ENCODE data around the gene NUP210L. TPM values are rescaled to one million over a fixed set of nuclear protein-coding genes. Genes with fewer than 3 reads are reported as not detected.

NUP210L gene
- total and polyA plus RNA-seq, 5 donors from 2014 or later, result 0.02 to 0.17 (median 0.10) TPM; not detected in 2

GRCh38 chr1:153968972-153969371 is 185.9 kb downstream of the NUP210L start:
- no peak overlapping the region for H3K4me3 ChIP-seq (ENCODE audit: low read depth, low read length)
- H3K9me3 ChIP-seq (ENCODE audit: control insufficient read depth in 2 of 2, low read length in 2 of 2), result no peaks in the 10 kb centered on the region
- H3K27ac ChIP-seq (ENCODE audit: insufficient read depth, low read length, poor library complexity, severe bottlenecking), result peak overlapping the region; percentile 89
- ATAC-seq (ENCODE audit: low read depth in 2 of 2), result no peak
- H3K4me3 Mint-ChIP-seq, result peak overlapping the region in 3 of 4 donors; percentile 42 to 64 (median 48)
- H3K27me3 ChIP-seq (ENCODE audit: control insufficient read depth, insufficient read depth, low read length), result no peaks in the 10 kb centered on the region
- peaks cover 8% of the 10 kb centered on the region for H3K36me3 ChIP-seq (ENCODE audit: control insufficient read depth, insufficient read depth, low read length)
- H3K27me3 Mint-ChIP-seq, result no peaks in the 10 kb centered on the region
- peaks cover 33% of the 10 kb centered on the region for H3K4me1 ChIP-seq (ENCODE audit: control insufficient read depth, insufficient read depth, low read length, poor library complexity, severe bottlenecking)
- DNase-seq, result no peak
- peaks cover 0 to 1% (median 0%) of the 10 kb centered on the region in 7 donors for H3K9me3 Mint-ChIP-seq
- H3K27ac Mint-ChIP-seq, result peak overlapping the region in 2 of 3 donors; percentile 72 to 77
- peaks cover 11% of the 10 kb centered on the region for H3K36me3 Mint-ChIP-seq
- peaks cover 16 to 48% (median 29%) of the 10 kb centered on the region in 4 donors for H3K4me1 Mint-ChIP-seq

GRCh38 chr1:153968408-153968807 is 186.5 kb downstream of the NUP210L start:
- DNase-seq (no peak), ATAC-seq (ENCODE audit: low read depth in 2 of 2) (no peak)
- no peaks in the 10 kb centered on the region for H3K27me3 ChIP-seq (ENCODE audit: control insufficient read depth, insufficient read depth, low read length)
- H3K36me3 Mint-ChIP-seq, result peaks cover 7% of the 10 kb centered on the region
- H3K27ac Mint-ChIP-seq, result peak overlapping the region; percentile 77 to 99 (median 96)
- peaks cover 19 to 50% (median 34%) of the 10 kb centered on the region in 4 donors for H3K4me1 Mint-ChIP-seq
- peaks cover 0 to 1% (median 0%) of the 10 kb centered on the region in 7 donors for H3K9me3 Mint-ChIP-seq
- H3K4me3 ChIP-seq (ENCODE audit: low read depth, low read length), result no peak overlapping the region
- no peaks in the 10 kb centered on the region for H3K27me3 Mint-ChIP-seq
- no peaks in the 10 kb centered on the region for H3K9me3 ChIP-seq (ENCODE audit: control insufficient read depth in 2 of 2, low read length in 2 of 2)
- peak overlapping the region; percentile 42 to 95 (median 78) for H3K4me3 Mint-ChIP-seq
- H3K36me3 ChIP-seq (ENCODE audit: control insufficient read depth, insufficient read depth, low read length), result peaks cover 3% of the 10 kb centered on the region
- peak overlapping the region; percentile 89 for H3K27ac ChIP-seq (ENCODE audit: insufficient read depth, low read length, poor library complexity, severe bottlenecking)
- peaks cover 38% of the 10 kb centered on the region for H3K4me1 ChIP-seq (ENCODE audit: control insufficient read depth, insufficient read depth, low read length, poor library complexity, severe bottlenecking)

GRCh38 chr1:153968000-153968363 is 186.9 kb downstream of the NUP210L start:
- Histone ChIP-seq H3K27me3 (ENCODE audit: control insufficient read depth, insufficient read depth, low read length) (no peaks in the 10 kb centered on the region), H3K27ac (ENCODE audit: insufficient read depth, low read length, poor library complexity, severe bottlenecking) (peak overlapping the region; percentile 89), H3K9me3 (ENCODE audit: control insufficient read depth in 2 of 2, low read length in 2 of 2) (no peaks in the 10 kb centered on the region), H3K4me1 (ENCODE audit: control insufficient read depth, insufficient read depth, low read length, poor library complexity, severe bottlenecking) (peaks cover 41% of the 10 kb centered on the region), H3K4me3 (ENCODE audit: low read depth, low read length) (peak overlapping the region; percentile 96), H3K36me3 (ENCODE audit: control insufficient read depth, insufficient read depth, low read length) (no peaks in the 10 kb centered on the region)
- peaks cover 0 to 1% (median 0%) of the 10 kb centered on the region in 7 donors for H3K9me3 Mint-ChIP-seq
- ATAC-seq (ENCODE audit: low read depth in 2 of 2) (no peak), DNase-seq (no peak)
- H3K27me3 Mint-ChIP-seq, result no peaks in the 10 kb centered on the region
- peaks cover 4% of the 10 kb centered on the region for H3K36me3 Mint-ChIP-seq
- H3K4me3 Mint-ChIP-seq, result peak overlapping the region; percentile 90 to 96 (median 94)
- H3K4me1 Mint-ChIP-seq, result peaks cover 19 to 53% (median 37%) of the 10 kb centered on the region in 4 donors
- peak overlapping the region; percentile 96 to 99 (median 97) for H3K27ac Mint-ChIP-seq

GRCh38 chr1:153967107-153967999 is 187.5 kb downstream of the NUP210L start, which contains the start of gene CREB3L4:
CREB3L4 (plus strand) TSS chr1:153967902; CDS start chr1:153968526, 624 bp downstream.
- H3K27me3 Mint-ChIP-seq, result no peaks in the 10 kb centered on the region
- H3K36me3 ChIP-seq (ENCODE audit: control insufficient read depth, insufficient read depth, low read length), result no peaks in the 10 kb centered on the region
- peak within 1 kb of the TSS; percentile 90 to 96 (median 94) for H3K4me3 Mint-ChIP-seq
- H3K4me3 ChIP-seq (ENCODE audit: low read depth, low read length), result peak within 1 kb of the TSS; percentile 96
- H3K27ac Mint-ChIP-seq, result peak within 1 kb of the TSS; percentile 96 to 99 (median 97)
- no peaks in the 10 kb centered on the region for H3K9me3 ChIP-seq (ENCODE audit: control insufficient read depth in 2 of 2, low read length in 2 of 2)
- no peaks in the 10 kb centered on the region for H3K27me3 ChIP-seq (ENCODE audit: control insufficient read depth, insufficient read depth, low read length)
- peaks cover under 1% of the 10 kb centered on the region for H3K36me3 Mint-ChIP-seq
- peak within 1 kb of the TSS; percentile 89 for H3K27ac ChIP-seq (ENCODE audit: insufficient read depth, low read length, poor library complexity, severe bottlenecking)
- DNase-seq (peak; percentile 77 to 97 (median 86)), ATAC-seq (ENCODE audit: low read depth in 2 of 2) (peak; percentile 88 to 89)
- H3K4me1 ChIP-seq (ENCODE audit: control insufficient read depth, insufficient read depth, low read length, poor library complexity, severe bottlenecking), result peaks cover 47% of the 10 kb centered on the region
- peaks cover 0 to 1% (median 0%) of the 10 kb centered on the region in 7 donors for H3K9me3 Mint-ChIP-seq
- H3K4me1 Mint-ChIP-seq, result peaks cover 19 to 59% (median 37%) of the 10 kb centered on the region in 4 donors

GRCh38 chr1:153963850-153964331 is 191.0 kb downstream of the NUP210L start:
- Mint-ChIP-seq H3K4me3 (peak overlapping the region; percentile 93 to 99 (median 96)), H3K27ac (peak overlapping the region; percentile 95 to 99 (median 97)), H3K4me1 (peaks cover 25 to 76% (median 39%) of the 10 kb centered on the region in 4 donors), H3K9me3 (peaks cover 0 to 1% (median 0%) of the 10 kb centered on the region in 7 donors), H3K36me3 (no peaks in the 10 kb centered on the region), H3K27me3 (no peaks in the 10 kb centered on the region)
- DNase-seq, result no peak
- no peak for ATAC-seq (ENCODE audit: low read depth in 2 of 2)
- H3K27me3 ChIP-seq (ENCODE audit: control insufficient read depth, insufficient read depth, low read length), result no peaks in the 10 kb centered on the region
- H3K4me1 ChIP-seq (ENCODE audit: control insufficient read depth, insufficient read depth, low read length, poor library complexity, severe bottlenecking), result peaks cover 51% of the 10 kb centered on the region
- H3K36me3 ChIP-seq (ENCODE audit: control insufficient read depth, insufficient read depth, low read length), result peaks cover 5% of the 10 kb centered on the region
- H3K27ac ChIP-seq (ENCODE audit: insufficient read depth, low read length, poor library complexity, severe bottlenecking), result peak overlapping the region; percentile 90
- no peaks in the 10 kb centered on the region for H3K9me3 ChIP-seq (ENCODE audit: control insufficient read depth in 2 of 2, low read length in 2 of 2)
- H3K4me3 ChIP-seq (ENCODE audit: low read depth, low read length), result peak overlapping the region; percentile 93

GRCh38 chr1:153963030-153963849 is 191.6 kb downstream of the NUP210L start, which contains the start of gene SLC39A1:
SLC39A1 (minus strand) TSS chr1:153963537; CDS start chr1:153962715, 822 bp downstream.
- Histone ChIP-seq H3K4me1 (ENCODE audit: control insufficient read depth, insufficient read depth, low read length, poor library complexity, severe bottlenecking) (peaks cover 54% of the 10 kb centered on the region), H3K9me3 (ENCODE audit: control insufficient read depth in 2 of 2, low read length in 2 of 2) (no peaks in the 10 kb centered on the region), H3K4me3 (ENCODE audit: low read depth, low read length) (peak within 1 kb of the TSS; percentile 93), H3K36me3 (ENCODE audit: control insufficient read depth, insufficient read depth, low read length) (peaks cover 5% of the 10 kb centered on the region), H3K27ac (ENCODE audit: insufficient read depth, low read length, poor library complexity, severe bottlenecking) (peak within 1 kb of the TSS; percentile 90), H3K27me3 (ENCODE audit: control insufficient read depth, insufficient read depth, low read length) (no peaks in the 10 kb centered on the region)
- H3K4me3 Mint-ChIP-seq, result peak within 1 kb of the TSS; percentile 93 to 99 (median 96)
- no peaks in the 10 kb centered on the region for H3K27me3 Mint-ChIP-seq
- H3K9me3 Mint-ChIP-seq, result peaks cover 0 to 1% (median 0%) of the 10 kb centered on the region in 7 donors
- H3K36me3 Mint-ChIP-seq, result no peaks in the 10 kb centered on the region
- ATAC-seq (ENCODE audit: low read depth in 2 of 2), result peak; percentile 38 to 43
- H3K4me1 Mint-ChIP-seq, result peaks cover 25 to 77% (median 42%) of the 10 kb centered on the region in 4 donors
- peak within 1 kb of the TSS; percentile 95 to 99 (median 97) for H3K27ac Mint-ChIP-seq
- peak; percentile 85 to 95 (median 94) for DNase-seq
